ENCODE data around the gene STX7. TPM values are rescaled to one million over a fixed set of nuclear protein-coding genes. Genes with fewer than 3 reads are reported as not detected.

The STX7 gene
- total and polyA plus RNA-seq, 10 donors, result 14.4 to 114 (median 80.7) TPM

DNA sequence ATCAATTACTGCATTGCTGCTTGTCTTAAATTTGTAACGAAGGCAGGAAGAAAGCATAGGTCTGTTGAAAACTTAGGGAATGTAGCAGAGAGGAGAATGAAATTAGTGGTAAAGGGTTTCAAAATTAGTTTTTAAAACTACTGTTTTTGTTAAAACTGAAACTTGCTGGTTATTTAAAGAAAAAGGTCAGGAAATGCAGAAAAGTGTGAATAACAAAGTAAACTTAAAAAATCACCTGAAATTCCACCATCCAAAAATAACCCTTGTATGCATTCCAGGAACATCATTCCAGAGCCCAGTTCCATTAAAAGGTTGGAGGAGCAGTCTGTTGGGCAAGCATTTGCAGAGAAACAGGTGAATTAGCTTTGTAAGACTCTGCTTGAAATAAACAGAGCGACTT, 108.6 kb downstream of the STX7 start:
- Histone ChIP-seq H3K4me3 (no peak overlapping the region), H3K36me3 (no peaks in the 10 kb centered on the region), H3K4me1 (peaks cover 0 to 21% (median 12%) of the 10 kb centered on the region in 6 donors), H3K27ac (no peak overlapping the region), H3K9me3 (no peaks in the 10 kb centered on the region), H3K27me3 (replicated peaks in 1 of 7) (peaks cover 0 to 45% (median 26%) of the 10 kb centered on the region in 7 donors)
- intact Hi-C loops (cut with DNase I; ENCODE audit: low total_unique reads), result no loop called here
- DNase-seq, result no peak
- no peak for TF ChIP-seq CTCF (IDR thresholded peaks at IDR 0.05 in 8 of 11, conservative IDR thresholded peaks at IDR 0.05 in 3 of 11)
- TF ChIP-seq POLR2AphosphoS5 (IDR thresholded peaks at IDR 0.05), result no peak
- no peak for TF ChIP-seq POLR2A (IDR thresholded peaks at IDR 0.05)
- 64 to 85% (median 69%) methylated on average over 2 of the region's 2 CpGs for WGBS, 5 donors

- H3K4me1 ChIP-seq, result peaks cover 0 to 21% (median 12%) of the 10 kb centered on the region in 6 donors
- H3K4me3 ChIP-seq, result peak overlapping the region; percentile 41 to 85 (median 56)
- peaks cover 0 to 45% (median 26%) of the 10 kb centered on the region in 7 donors for H3K27me3 ChIP-seq (replicated peaks in 1 of 7)
- H3K27ac ChIP-seq, result peak overlapping the region in 1 of 8 donors; percentile 34
- TF ChIP-seq POLR2AphosphoS5 (IDR thresholded peaks at IDR 0.05), result no peak
- TF ChIP-seq CTCF (IDR thresholded peaks at IDR 0.05 in 8 of 11, conservative IDR thresholded peaks at IDR 0.05 in 3 of 11), result no peak
- no peaks in the 10 kb centered on the region for H3K9me3 ChIP-seq
- DNase-seq, result no peak
- intact Hi-C loops (cut with DNase I; ENCODE audit: low total_unique reads), result no loop called here
- H3K36me3 ChIP-seq, result no peaks in the 10 kb centered on the region
- WGBS, 5 donors, result 11 to 19% (median 15%) methylated on average over 29 to 35 of the region's 35 CpGs
Measured at GRCh38 chr6:132401618-132402285, 111.2 kb downstream of the STX7 start.

GRCh38 chr6:132400883-132401617, 111.9 kb downstream of the STX7 start, which contains the start of gene MOXD1:
MOXD1 (minus strand) TSS chr6:132401475; CDS start chr6:132401426, 49 bp downstream.
- 0 to 2% (median 1%) methylated on average over 2 to 87 of the region's 87 CpGs for WGBS, 5 donors
- H3K4me1 ChIP-seq, result peaks cover 0 to 21% (median 12%) of the 10 kb centered on the region in 6 donors
- peak within 1 kb of the TSS in 2 of 8 donors; percentile 11 to 34 for H3K27ac ChIP-seq
- H3K9me3 ChIP-seq, result peaks cover 0 to 4% (median 0%) of the 10 kb centered on the region in 8 donors
- no peaks in the 10 kb centered on the region for H3K36me3 ChIP-seq
- H3K27me3 ChIP-seq (replicated peaks in 1 of 7), result peaks cover 0 to 45% (median 26%) of the 10 kb centered on the region in 7 donors
- intact Hi-C loops (cut with DNase I; ENCODE audit: low total_unique reads), result no loop called here
- no peak for TF ChIP-seq POLR2A (IDR thresholded peaks at IDR 0.05)
- peak in 2 of 3 donors; percentile 42 to 49 for TF ChIP-seq POLR2AphosphoS5 (IDR thresholded peaks at IDR 0.05)
- TF ChIP-seq CTCF (IDR thresholded peaks at IDR 0.05 in 8 of 11, conservative IDR thresholded peaks at IDR 0.05 in 3 of 11), result peak in 2 of 11 experiments; percentile 19 to 26
- H3K4me3 ChIP-seq, result peak within 1 kb of the TSS; percentile 41 to 85 (median 56)
- peak; percentile 84 for DNase-seq

DNA sequence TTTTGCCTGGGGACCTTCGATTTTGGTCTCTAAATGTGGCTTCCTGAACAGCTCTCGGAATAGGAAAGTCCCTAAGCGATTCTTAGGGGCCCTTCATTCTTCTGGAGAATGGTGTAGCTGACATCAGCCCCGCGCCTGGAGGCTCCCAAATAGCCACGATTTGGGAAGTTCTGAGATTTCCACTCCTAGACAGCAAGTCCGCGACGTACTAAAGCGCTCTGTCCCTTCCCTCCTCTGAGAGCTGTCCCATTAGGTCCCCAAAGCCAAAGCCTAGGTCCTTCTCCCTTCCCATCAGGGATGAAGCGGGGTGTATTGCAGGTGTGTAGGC, 112.4 kb downstream of the STX7 start:
- H3K27ac ChIP-seq, result peak overlapping the region in 2 of 8 donors; percentile 11 to 34
- no peak for DNase-seq
- peaks cover 0 to 21% (median 12%) of the 10 kb centered on the region in 6 donors for H3K4me1 ChIP-seq
- 17 to 30% (median 20%) methylated on average over 6 to 11 of the region's 11 CpGs for WGBS, 5 donors
- peak overlapping the region; percentile 41 to 85 (median 56) for H3K4me3 ChIP-seq
- intact Hi-C loops (cut with DNase I; ENCODE audit: low total_unique reads), result no loop called here
- no peaks in the 10 kb centered on the region for H3K36me3 ChIP-seq
- H3K9me3 ChIP-seq, result peaks cover 0 to 9% (median 4%) of the 10 kb centered on the region in 8 donors
- peaks cover 0 to 45% (median 26%) of the 10 kb centered on the region in 7 donors for H3K27me3 ChIP-seq (replicated peaks in 1 of 7)
- TF ChIP-seq CTCF (IDR thresholded peaks at IDR 0.05 in 8 of 11, conservative IDR thresholded peaks at IDR 0.05 in 3 of 11), result no peak
- TF ChIP-seq POLR2A (IDR thresholded peaks at IDR 0.05), result no peak
- TF ChIP-seq POLR2AphosphoS5 (IDR thresholded peaks at IDR 0.05), result no peak
